ENCODE results near the gene CFAP90. TPM values are rescaled to one million over a fixed set of nuclear protein-coding genes. Genes with fewer than 3 reads are reported as not detected.

Gene CFAP90
- total RNA-seq, 2 donors from 2014 or later: not detected

- no peak overlapping the region for H3K4me3 ChIP-seq
- TF ChIP-seq CTCF (IDR thresholded peaks at IDR 0.05): no peak
- intact Hi-C loops (cut with DNase I): no loop called here
- H3K9me3 ChIP-seq: no peaks in the 10 kb centered on the region
- H3K9ac ChIP-seq (ENCODE audit: low read depth in 2 of 2, low read length in 2 of 2): no peak overlapping the region
- peaks cover 12% of the 10 kb centered on the region for H3K4me1 ChIP-seq
- no peaks in the 10 kb centered on the region for H3K27me3 ChIP-seq
- H3K36me3 ChIP-seq: peaks cover 11% of the 10 kb centered on the region
- DNase-seq: no peak
- H3K27ac ChIP-seq: no peak overlapping the region
These were observed 22.3 kb upstream of the CFAP90 start for GRCh38 chr5:7873216-7873615.

DNA sequence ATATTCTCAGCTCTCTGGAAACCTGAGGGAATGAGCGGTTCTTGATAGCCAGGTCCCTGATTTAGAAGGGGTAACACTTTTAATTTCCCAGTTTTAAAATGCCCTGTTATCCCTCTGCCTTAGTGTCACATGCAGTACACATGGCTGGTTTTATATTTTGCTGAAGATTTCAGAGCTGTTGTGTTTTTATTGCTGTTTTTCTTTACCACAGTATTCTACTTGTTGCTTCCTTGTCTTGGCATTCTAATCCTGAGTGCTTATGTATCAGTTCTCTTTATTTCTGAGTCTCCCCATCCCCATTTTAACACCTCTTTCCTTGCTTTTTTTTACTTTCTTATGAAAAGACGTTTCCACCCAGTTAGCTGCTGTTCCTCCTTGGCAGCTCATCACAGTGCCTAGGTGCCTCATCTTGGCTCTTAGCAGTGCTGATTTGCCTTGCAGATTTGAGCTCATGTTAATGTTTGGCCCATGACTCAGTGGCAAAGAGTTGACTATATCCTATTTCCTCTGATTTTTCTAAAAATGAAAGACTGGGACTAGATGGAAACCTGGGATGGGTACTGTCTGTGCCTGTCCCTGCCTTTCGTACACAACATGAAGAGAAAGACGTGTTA, 21.7 kb upstream of the CFAP90 start:
- H3K9ac ChIP-seq (ENCODE audit: low read depth in 2 of 2, low read length in 2 of 2): no peak overlapping the region
- peaks cover 11% of the 10 kb centered on the region for H3K36me3 ChIP-seq
- peaks cover 10% of the 10 kb centered on the region for H3K4me1 ChIP-seq
- no peak for DNase-seq
- intact Hi-C loops (cut with DNase I): no loop called here
- no peaks in the 10 kb centered on the region for H3K9me3 ChIP-seq
- no peak overlapping the region for H3K4me3 ChIP-seq
- H3K27me3 ChIP-seq: no peaks in the 10 kb centered on the region
- TF ChIP-seq CTCF (IDR thresholded peaks at IDR 0.05): no peak
- H3K27ac ChIP-seq: no peak overlapping the region

DNA sequence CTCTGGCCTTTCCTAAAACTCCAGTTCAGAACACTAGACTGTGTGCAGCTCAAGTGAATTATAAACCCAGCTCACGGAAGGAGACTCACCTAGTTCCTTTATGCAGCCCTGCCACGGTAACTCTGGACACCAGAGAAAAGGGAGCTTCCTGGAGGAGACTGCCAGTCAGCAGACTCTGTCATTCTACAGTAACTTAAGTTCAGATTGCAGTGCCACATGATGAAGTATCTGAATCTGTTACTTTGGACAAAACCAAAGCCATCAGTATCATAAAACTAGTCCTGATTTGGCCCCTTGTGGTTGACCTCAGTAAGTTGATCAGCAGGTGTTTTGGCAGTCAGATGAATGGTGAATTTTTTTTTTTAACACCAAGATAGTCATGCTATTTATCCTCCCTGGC, 20.7 kb upstream of the CFAP90 start:
- H3K9me3 ChIP-seq: no peaks in the 10 kb centered on the region
- peaks cover 10% of the 10 kb centered on the region for H3K4me1 ChIP-seq
- H3K36me3 ChIP-seq: peaks cover 10% of the 10 kb centered on the region
- no peaks in the 10 kb centered on the region for H3K27me3 ChIP-seq
- intact Hi-C loops (cut with DNase I): no loop called here
- DNase-seq: peak; percentile 50
- no peak for TF ChIP-seq CTCF (IDR thresholded peaks at IDR 0.05)
- H3K4me3 ChIP-seq: no peak overlapping the region
- H3K27ac ChIP-seq: peak overlapping the region; percentile 42
- no peak overlapping the region for H3K9ac ChIP-seq (ENCODE audit: low read depth in 2 of 2, low read length in 2 of 2)

- Histone ChIP-seq H3K27me3 (no peaks in the 10 kb centered on the region), H3K4me1 (peaks cover 10% of the 10 kb centered on the region), H3K9ac (ENCODE audit: low read depth in 2 of 2, low read length in 2 of 2) (peak overlapping the region; percentile 87 to 88), H3K9me3 (no peaks in the 10 kb centered on the region), H3K36me3 (no peaks in the 10 kb centered on the region), H3K27ac (peak overlapping the region; percentile 73), H3K4me3 (peak overlapping the region; percentile 88)
- intact Hi-C loops (cut with DNase I): no loop called here
- no peak for DNase-seq
- TF ChIP-seq CTCF (IDR thresholded peaks at IDR 0.05): no peak
These were observed 18.7 kb upstream of the CFAP90 start for GRCh38 chr5:7869474-7870136.

DNA sequence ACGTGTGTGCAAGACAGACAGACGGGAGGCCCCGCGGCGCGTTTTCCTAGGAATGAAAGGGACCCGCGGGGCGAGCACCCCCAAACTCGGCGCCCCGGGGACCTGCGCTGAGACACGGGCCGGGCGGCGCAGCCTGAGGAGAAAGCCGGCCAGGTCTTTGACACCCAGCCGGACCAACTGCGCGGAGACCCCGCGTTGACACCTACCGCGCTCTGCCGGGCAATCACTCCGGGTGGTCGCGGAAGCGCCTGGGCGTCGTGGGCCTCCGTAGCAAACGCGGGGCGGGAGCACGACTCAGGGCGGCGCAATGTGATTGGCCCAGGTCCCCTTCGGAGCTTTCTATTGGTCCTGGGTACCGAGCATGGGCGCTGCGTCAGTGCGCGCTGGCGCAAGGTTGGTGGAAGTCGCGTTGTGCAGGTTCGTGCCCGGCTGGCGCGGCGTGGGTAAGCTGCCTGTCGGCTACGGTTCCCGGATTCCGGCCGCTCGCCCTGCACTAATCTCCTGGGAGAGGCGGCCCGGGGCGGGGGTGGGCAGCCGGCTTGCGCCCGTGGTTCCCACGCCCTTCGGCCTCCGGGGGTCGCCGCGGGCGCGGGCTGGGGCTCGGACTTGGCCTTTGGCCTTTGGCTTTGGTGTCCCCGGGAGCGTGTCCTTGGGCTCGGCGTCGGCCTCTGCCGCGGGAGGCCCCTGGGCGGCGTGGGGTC, 18.0 kb upstream of the CFAP90 start, which contains the start of the genes FASTKD3 and MTRR:
TSS of gene FASTKD3 (minus strand) at position 259 of the 701 bp plus-strand sequence. CDS start 948 bp downstream, outside the sequence.
TSS of gene MTRR (plus strand) at position 376 of the 701 bp plus-strand sequence. CDS start 1,647 bp downstream, outside the sequence.
- Histone ChIP-seq H3K9me3 (no peaks in the 10 kb centered on the region), H3K27ac (peak within 1 kb of the TSS; percentile 73), H3K9ac (ENCODE audit: low read depth in 2 of 2, low read length in 2 of 2) (peak within 1 kb of the TSS; percentile 87 to 88), H3K4me1 (peaks cover 10% of the 10 kb centered on the region), H3K27me3 (no peaks in the 10 kb centered on the region), H3K4me3 (peak within 1 kb of the TSS; percentile 88), H3K36me3 (no peaks in the 10 kb centered on the region)
- peak; percentile 94 for DNase-seq
- intact Hi-C loops (cut with DNase I): no loop called here
- TF ChIP-seq CTCF (IDR thresholded peaks at IDR 0.05): no peak

All from colonic mucosa (tissue), 4 donors.